Activated naive CD8-positive, alpha-beta T cell treated with anti-CD3 and anti-CD28 coated beads, Interleukin-2, amount 10 ng/mL, durations not matched to agents 7 days and 5 days (primary cell): Measurements from ENCODE around the gene UFSP2. TPM values are rescaled to one million over a fixed set of nuclear protein-coding genes. Genes with fewer than 3 reads are reported as not detected.
"Not testable (repeated sequence)": the region's sequence is repeated elsewhere in the genome, so short reads cannot be mapped to it uniquely, and the experiment has no call there.

Experiments used
- ATAC-seq: fragments of 150-1000 bp; cut with Tn5 transposase; one replicate; pipeline ENCODE4 v1.10.0; 2021; ENCODE audit warnings: low read depth, moderate library complexity
- POLR2A ChIA-PET: fragments of 350-600 bp; sonication (Branson Sonifier 250); formaldehyde crosslinking; loops from one replicate; lab custom pipeline; 2021; ENCODE audit warnings: antibody characterized with exemption; lab: Charles Lee
- DNase-seq: peaks from one replicate; pipeline ENCODE4 v3.0.0; 2021
- H3K27ac Mint-ChIP-seq: one replicate; pipeline ENCODE4 v1.8.0; 2022; ENCODE audit warnings: mild to moderate bottlenecking, mixed read lengths
- H3K27me3 Mint-ChIP-seq: one replicate; pipeline ENCODE4 v1.8.0; 2022; ENCODE audit warnings: mild to moderate bottlenecking, moderate library complexity, mixed read lengths
- H3K36me3 Mint-ChIP-seq: one replicate; pipeline ENCODE4 v1.8.0; 2021; ENCODE audit warnings: mild to moderate bottlenecking, mixed read lengths
- H3K4me1 Mint-ChIP-seq: one replicate; pipeline ENCODE4 v1.8.0; 2021; ENCODE audit warnings: mixed read lengths
- H3K4me3 Mint-ChIP-seq: one replicate; pipeline ENCODE4 v1.8.0; 2022; ENCODE audit warnings: mild to moderate bottlenecking, moderate library complexity, mixed read lengths
- H3K9me3 Mint-ChIP-seq: one replicate; pipeline ENCODE4 v1.8.0; 2021; ENCODE audit warnings: mixed read lengths
- total RNA-seq, 2 experiments: library from RNA; stranded (reverse); gene quantifications; one replicate each; pipeline ENCODE4 v1.2.3, GENCODE V29; 2021

The UFSP2 gene
- total RNA-seq, 2 experiments from 2014 or later = 19.8 to 24.1 TPM

DNA sequence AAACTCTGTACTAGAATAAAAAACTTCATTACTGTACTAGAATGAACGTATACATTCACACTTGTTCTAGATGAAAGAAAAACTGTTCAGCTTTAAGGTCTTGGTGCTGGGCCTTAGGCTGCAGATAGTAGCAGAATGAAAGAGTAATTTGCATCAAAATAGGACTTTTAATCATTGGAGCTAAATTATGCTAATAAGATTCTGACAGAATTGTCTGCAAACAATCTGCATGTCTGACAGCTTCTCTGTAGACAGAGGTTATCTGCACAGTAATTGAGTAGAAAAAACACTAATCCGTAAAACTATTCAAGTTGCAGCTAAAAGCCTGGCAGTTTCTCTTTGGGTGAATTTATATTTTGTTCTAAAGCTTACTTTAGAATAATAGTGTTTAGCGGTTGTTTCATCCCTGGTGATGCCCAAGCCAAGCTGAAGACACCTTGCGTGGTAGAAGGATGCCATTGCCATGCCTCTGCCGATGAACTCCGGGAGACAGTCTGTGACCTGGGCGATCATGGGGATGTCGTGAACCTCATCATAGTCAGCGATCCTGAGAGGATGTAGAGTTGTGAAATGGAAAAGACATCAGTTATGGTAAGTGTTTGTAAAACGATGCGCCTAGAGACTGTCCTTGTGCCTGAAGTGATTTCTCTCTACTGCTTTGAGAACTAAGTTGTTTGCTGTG, 55.4 kb downstream of the UFSP2 start:
- DNase-seq (no peak), ATAC-seq (no peak)
- Mint-ChIP-seq H3K4me3 (no peak overlapping the region), H3K27me3 (no peaks in the 10 kb centered on the region), H3K27ac (no peak overlapping the region), H3K36me3 (peaks cover 2% of the 10 kb centered on the region), H3K9me3 (no peaks in the 10 kb centered on the region), H3K4me1 (no peaks in the 10 kb centered on the region)
- POLR2A ChIA-PET = interaction anchor here (0.5 kb wide), 1 partner anchor 9 kb away, joined by 3 read pairs; no protein-coding TSS in a partner anchor

GRCh38 chr4:185369731-185370130, 56.0 kb downstream of the UFSP2 start:
- Mint-ChIP-seq H3K27ac (no peak overlapping the region), H3K36me3 (peaks cover 2% of the 10 kb centered on the region), H3K4me1 (no peaks in the 10 kb centered on the region), H3K4me3 (no peak overlapping the region), H3K9me3 (no peaks in the 10 kb centered on the region), H3K27me3 (no peaks in the 10 kb centered on the region)
- no peak for DNase-seq
- POLR2A ChIA-PET = no interaction called here
- ATAC-seq = no peak

GRCh38 chr4:185364886-185365285, 60.9 kb downstream of the UFSP2 start:
- no peak overlapping the region for H3K27ac Mint-ChIP-seq
- H3K4me3 Mint-ChIP-seq = no peak overlapping the region
- no peaks in the 10 kb centered on the region for H3K36me3 Mint-ChIP-seq
- H3K9me3 Mint-ChIP-seq = no peaks in the 10 kb centered on the region
- H3K4me1 Mint-ChIP-seq = no peaks in the 10 kb centered on the region
- DNase-seq (no peak), ATAC-seq (no peak)
- H3K27me3 Mint-ChIP-seq = no peaks in the 10 kb centered on the region
- POLR2A ChIA-PET = no interaction called here

DNA sequence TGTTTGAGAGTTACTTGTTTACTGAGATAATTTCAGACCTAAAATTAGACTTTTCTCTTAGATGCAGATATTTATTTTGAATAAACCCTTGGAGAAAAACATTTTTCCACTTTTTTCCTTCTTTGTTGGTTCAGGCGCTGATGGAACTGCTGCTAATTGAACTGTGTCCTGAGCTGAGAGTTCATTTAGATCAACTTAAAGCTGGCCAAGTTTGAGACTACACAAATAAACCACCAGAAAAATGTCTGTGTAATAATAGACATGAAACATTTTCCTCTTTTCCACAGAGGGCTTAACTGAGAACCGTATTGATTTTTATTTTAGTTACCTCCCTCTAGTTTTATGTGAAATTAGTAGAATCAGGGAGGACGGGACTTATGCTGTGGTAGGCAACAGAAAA, 62.5 kb downstream of the UFSP2 start:
- H3K9me3 Mint-ChIP-seq = no peaks in the 10 kb centered on the region
- DNase-seq (no peak), ATAC-seq (no peak)
- no peaks in the 10 kb centered on the region for H3K36me3 Mint-ChIP-seq
- H3K27ac Mint-ChIP-seq = no peak overlapping the region
- H3K27me3 Mint-ChIP-seq = no peaks in the 10 kb centered on the region
- POLR2A ChIA-PET = no interaction called here
- no peaks in the 10 kb centered on the region for H3K4me1 Mint-ChIP-seq
- H3K4me3 Mint-ChIP-seq = no peak overlapping the region

GRCh38 chr4:185362570-185362969, 63.2 kb downstream of the UFSP2 start:
- POLR2A ChIA-PET, H3K36me3 Mint-ChIP-seq, H3K27ac Mint-ChIP-seq, H3K9me3 Mint-ChIP-seq, H3K27me3 Mint-ChIP-seq, H3K4me1 Mint-ChIP-seq, H3K4me3 Mint-ChIP-seq, ATAC-seq, DNase-seq: not testable (repeated sequence)

GRCh38 chr4:185361872-185362271, 63.9 kb downstream of the UFSP2 start:
- ATAC-seq (no peak), DNase-seq (no peak)
- POLR2A ChIA-PET = no interaction called here
- Mint-ChIP-seq H3K4me3 (no peak overlapping the region), H3K27me3 (no peaks in the 10 kb centered on the region), H3K27ac (no peak overlapping the region), H3K36me3 (peaks cover 2% of the 10 kb centered on the region), H3K9me3 (no peaks in the 10 kb centered on the region), H3K4me1 (no peaks in the 10 kb centered on the region)

GRCh38 chr4:185359767-185360446, 65.9 kb downstream of the UFSP2 start:
- POLR2A ChIA-PET = no interaction called here

DNA sequence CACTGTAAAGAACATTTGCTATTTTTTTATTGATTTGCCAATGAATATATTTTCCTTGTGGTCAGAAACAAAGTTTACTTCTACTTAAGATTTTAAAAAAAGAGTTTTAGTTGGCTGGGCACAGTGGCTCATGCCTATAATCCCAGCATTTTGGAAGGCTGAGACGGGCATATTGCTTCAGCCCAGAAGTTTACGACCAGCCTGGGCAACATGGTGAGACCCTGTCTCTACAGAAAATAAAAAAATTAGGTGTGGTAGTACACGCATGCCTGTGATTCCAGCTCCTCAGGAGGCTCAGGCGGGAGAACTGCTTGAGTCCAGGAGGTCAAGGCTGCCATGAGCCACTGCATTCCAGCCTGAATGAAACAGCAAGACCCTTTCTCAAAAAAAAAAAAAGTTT, 66.8 kb downstream of the UFSP2 start:
- Mint-ChIP-seq H3K36me3 (peaks cover 5% of the 10 kb centered on the region), H3K27ac (no peak overlapping the region), H3K4me3 (no peak overlapping the region), H3K4me1 (no peaks in the 10 kb centered on the region), H3K9me3 (no peaks in the 10 kb centered on the region), H3K27me3 (no peaks in the 10 kb centered on the region)
- POLR2A ChIA-PET = no interaction called here
- no peak for DNase-seq
- no peak for ATAC-seq

More at GRCh38 chr4:185359767-185360446, 65.9 kb downstream of the UFSP2 start:
- Mint-ChIP-seq H3K4me3 (no peak overlapping the region), H3K4me1 (no peaks in the 10 kb centered on the region), H3K27me3 (no peaks in the 10 kb centered on the region), H3K9me3 (no peaks in the 10 kb centered on the region), H3K27ac (no peak overlapping the region), H3K36me3 (peaks cover 2% of the 10 kb centered on the region)
- DNase-seq (no peak), ATAC-seq (no peak)

- peaks cover 5% of the 10 kb centered on the region for H3K36me3 Mint-ChIP-seq
- no peaks in the 10 kb centered on the region for H3K4me1 Mint-ChIP-seq
- no peaks in the 10 kb centered on the region for H3K27me3 Mint-ChIP-seq
- no peak overlapping the region for H3K27ac Mint-ChIP-seq
- no peak overlapping the region for H3K4me3 Mint-ChIP-seq
- no peak for ATAC-seq
- POLR2A ChIA-PET = no interaction called here
- H3K9me3 Mint-ChIP-seq = no peaks in the 10 kb centered on the region
- DNase-seq = no peak
Measured at GRCh38 chr4:185358514-185358913, 67.2 kb downstream of the UFSP2 start.

- peaks cover 5% of the 10 kb centered on the region for H3K36me3 Mint-ChIP-seq
- H3K9me3 Mint-ChIP-seq = no peaks in the 10 kb centered on the region
- H3K4me1 Mint-ChIP-seq = no peaks in the 10 kb centered on the region
- ATAC-seq (no peak), DNase-seq (no peak)
- H3K27me3 Mint-ChIP-seq = no peaks in the 10 kb centered on the region
- no peak overlapping the region for H3K4me3 Mint-ChIP-seq
- POLR2A ChIA-PET = no interaction called here
- no peak overlapping the region for H3K27ac Mint-ChIP-seq
Measured at GRCh38 chr4:185357733-185358440, 67.9 kb downstream of the UFSP2 start.

GRCh38 chr4:185357211-185357610, 68.6 kb downstream of the UFSP2 start:
- no peak overlapping the region for H3K4me3 Mint-ChIP-seq
- H3K27ac Mint-ChIP-seq = no peak overlapping the region
- peaks cover 5% of the 10 kb centered on the region for H3K36me3 Mint-ChIP-seq
- ATAC-seq (no peak), DNase-seq (no peak)
- no peaks in the 10 kb centered on the region for H3K27me3 Mint-ChIP-seq
- H3K4me1 Mint-ChIP-seq = no peaks in the 10 kb centered on the region
- no peaks in the 10 kb centered on the region for H3K9me3 Mint-ChIP-seq
- POLR2A ChIA-PET = no interaction called here

- Mint-ChIP-seq H3K9me3 (no peaks in the 10 kb centered on the region), H3K36me3 (peaks cover 26% of the 10 kb centered on the region), H3K27me3 (no peaks in the 10 kb centered on the region), H3K27ac (no peak overlapping the region), H3K4me3 (no peak overlapping the region), H3K4me1 (peaks cover 13% of the 10 kb centered on the region)
- DNase-seq = no peak
- POLR2A ChIA-PET = no interaction called here
- ATAC-seq = no peak
Measured at GRCh38 chr4:185352741-185353140, 73.0 kb downstream of the UFSP2 start.

DNA sequence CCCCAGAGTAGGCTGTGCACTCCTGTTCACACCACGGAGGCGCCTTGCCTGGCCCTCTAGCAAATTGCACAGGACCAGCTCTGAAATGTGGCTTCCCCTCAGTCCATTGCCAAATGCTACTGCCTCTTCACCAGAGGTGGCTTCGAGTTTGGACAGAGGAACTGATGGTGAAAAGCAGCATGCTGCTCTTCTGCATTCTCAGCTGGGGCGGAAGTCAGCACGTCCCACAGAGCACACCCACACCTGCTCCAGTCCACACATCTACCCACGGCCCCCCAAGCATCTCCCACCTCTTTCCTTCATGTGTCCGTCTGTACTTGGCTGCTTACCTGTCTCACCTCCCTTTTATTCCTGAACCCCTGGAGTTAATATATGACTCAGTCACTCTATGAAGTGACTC, 73.6 kb downstream of the UFSP2 start:
- DNase-seq (no peak), ATAC-seq (no peak)
- H3K27ac Mint-ChIP-seq = no peak overlapping the region
- no peaks in the 10 kb centered on the region for H3K9me3 Mint-ChIP-seq
- H3K27me3 Mint-ChIP-seq = no peaks in the 10 kb centered on the region
- H3K36me3 Mint-ChIP-seq = peaks cover 27% of the 10 kb centered on the region
- H3K4me1 Mint-ChIP-seq = peaks cover 13% of the 10 kb centered on the region
- no peak overlapping the region for H3K4me3 Mint-ChIP-seq
- POLR2A ChIA-PET = no interaction called here

DNA sequence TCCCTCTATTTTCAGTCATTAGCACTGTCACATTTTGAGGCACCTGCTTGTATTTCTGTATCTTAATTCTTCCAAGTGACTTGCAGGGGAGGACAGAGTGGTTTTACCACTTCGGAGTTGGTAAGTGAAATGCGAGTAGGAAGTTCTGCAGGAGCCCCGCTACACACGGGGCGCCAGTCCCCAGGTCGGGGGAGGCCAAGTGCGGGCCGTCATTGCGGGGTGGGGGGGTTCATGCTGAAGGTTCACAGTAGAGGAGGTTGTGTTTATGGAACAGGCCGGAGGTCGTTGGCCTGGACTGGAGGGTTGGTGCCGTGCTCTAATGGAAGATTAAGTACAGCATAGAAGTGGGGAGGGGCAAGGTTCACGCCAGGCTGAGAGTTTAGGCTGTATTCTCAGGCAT, 74.1 kb downstream of the UFSP2 start:
- Mint-ChIP-seq H3K4me3 (no peak overlapping the region), H3K27me3 (no peaks in the 10 kb centered on the region), H3K27ac (no peak overlapping the region), H3K4me1 (peaks cover 13% of the 10 kb centered on the region), H3K36me3 (peaks cover 31% of the 10 kb centered on the region), H3K9me3 (no peaks in the 10 kb centered on the region)
- ATAC-seq (no peak), DNase-seq (no peak)
- POLR2A ChIA-PET = no interaction called here
